Retinal pigment epithelial cell (primary cell): Measurements from ENCODE around the gene ENO2.

Source experiments
- DNase-seq: peaks from one replicate; pipeline ENCODE4 v3.0.0-alpha.2; 2010; ENCODE audit warnings: low read depth
- H3K4me3 ChIP-seq: 2 replicates; pipeline ENCODE4 v1.5.1; 2011; ENCODE audit warnings: mild to moderate bottlenecking, low read length, control low read depth, moderate library complexity
- TF ChIP-seq, protein P1 (sequence below): conservative IDR thresholded peaks from 2 replicates; pipeline ENCODE4 v1.5.1; 2011; ENCODE audit warnings: low read depth, low read length, control low read depth, inconsistent platforms

ENO2 gene

DNA sequence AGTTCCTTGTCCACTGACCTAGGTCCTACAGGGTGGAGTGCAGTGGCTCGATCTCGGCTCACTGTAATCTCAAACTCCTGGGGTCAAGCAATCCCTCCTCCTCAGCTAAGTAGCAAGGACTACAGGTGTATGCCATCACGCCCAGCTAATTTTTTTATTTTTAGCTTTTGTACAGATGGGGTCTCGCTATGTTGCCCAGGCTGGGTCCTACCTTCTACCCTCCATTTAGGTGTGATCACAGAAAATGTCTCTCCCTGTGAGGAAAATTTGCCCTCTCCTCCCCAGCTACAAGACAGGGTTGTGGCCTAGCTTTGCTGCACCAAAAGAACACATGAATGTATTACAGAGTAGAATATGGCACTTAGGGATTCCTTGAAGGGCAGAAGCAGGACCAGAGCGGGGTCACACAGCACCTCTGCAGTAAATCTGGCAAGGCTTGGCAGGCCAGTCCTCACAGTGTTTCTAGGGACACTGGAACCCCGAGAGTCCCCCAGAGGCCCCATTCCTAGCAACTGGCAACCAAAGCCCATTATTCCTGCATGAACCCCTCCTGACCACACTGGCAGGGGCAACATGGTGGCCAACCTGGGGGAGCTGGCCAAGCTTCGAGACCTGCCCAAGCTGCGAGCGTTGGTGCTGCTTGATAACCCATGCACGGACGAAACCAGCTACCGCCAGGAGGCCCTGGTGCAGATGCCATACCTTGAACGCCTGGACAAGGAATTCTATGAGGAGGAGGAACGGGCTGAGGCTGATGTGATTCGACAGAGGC, 2.0 kb upstream of the ENO2 start:
- no peak overlapping the region for H3K4me3 ChIP-seq
- TF ChIP-seq, protein P1, sequence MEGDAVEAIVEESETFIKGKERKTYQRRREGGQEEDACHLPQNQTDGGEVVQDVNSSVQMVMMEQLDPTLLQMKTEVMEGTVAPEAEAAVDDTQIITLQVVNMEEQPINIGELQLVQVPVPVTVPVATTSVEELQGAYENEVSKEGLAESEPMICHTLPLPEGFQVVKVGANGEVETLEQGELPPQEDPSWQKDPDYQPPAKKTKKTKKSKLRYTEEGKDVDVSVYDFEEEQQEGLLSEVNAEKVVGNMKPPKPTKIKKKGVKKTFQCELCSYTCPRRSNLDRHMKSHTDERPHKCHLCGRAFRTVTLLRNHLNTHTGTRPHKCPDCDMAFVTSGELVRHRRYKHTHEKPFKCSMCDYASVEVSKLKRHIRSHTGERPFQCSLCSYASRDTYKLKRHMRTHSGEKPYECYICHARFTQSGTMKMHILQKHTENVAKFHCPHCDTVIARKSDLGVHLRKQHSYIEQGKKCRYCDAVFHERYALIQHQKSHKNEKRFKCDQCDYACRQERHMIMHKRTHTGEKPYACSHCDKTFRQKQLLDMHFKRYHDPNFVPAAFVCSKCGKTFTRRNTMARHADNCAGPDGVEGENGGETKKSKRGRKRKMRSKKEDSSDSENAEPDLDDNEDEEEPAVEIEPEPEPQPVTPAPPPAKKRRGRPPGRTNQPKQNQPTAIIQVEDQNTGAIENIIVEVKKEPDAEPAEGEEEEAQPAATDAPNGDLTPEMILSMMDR = no peak
- no peak for DNase-seq

DNA sequence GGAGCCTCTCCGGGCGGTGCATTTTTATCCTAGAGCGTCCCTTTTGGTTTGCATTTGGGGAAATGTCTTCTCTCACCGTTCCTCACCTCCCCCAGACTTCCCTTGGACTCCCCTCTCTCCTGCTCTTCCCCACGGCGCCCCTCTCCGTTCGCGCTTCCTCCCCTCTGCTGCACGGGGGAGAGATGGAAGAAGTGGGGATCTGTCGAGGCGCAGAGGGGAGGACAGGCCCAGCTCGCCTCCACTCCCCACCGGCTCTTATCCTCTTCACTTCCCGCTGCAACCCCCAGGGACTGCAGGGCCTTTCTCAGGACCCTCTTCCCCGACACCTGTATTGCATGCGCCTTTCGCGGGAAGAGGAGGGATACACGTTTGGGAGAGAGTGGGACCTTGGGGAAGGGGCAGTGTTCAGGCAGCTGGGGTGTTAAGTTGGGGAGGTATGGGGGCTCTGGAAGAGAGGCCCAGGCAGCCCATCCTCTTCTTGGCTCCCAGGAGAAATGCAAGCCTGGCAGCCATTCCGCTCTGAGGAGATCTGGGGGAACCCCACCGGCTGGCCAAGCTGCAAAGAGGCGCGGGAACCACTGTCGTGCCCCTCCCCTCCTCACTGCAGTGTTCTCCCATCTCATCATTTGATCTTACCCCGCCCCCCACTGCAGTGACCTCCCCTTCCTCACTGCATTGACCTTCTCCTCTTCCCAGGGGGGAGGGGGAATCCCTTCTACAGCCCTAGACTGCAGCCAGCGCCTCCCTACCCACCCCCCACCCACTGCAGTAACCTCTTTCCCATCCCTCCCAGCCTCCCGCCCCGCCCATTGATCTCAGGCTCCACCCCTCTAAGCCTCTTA, 788 bp downstream of the ENO2 start:
- peak overlapping the region; percentile 82 for H3K4me3 ChIP-seq
- TF ChIP-seq, protein P1 = no peak
- DNase-seq = no peak

DNA sequence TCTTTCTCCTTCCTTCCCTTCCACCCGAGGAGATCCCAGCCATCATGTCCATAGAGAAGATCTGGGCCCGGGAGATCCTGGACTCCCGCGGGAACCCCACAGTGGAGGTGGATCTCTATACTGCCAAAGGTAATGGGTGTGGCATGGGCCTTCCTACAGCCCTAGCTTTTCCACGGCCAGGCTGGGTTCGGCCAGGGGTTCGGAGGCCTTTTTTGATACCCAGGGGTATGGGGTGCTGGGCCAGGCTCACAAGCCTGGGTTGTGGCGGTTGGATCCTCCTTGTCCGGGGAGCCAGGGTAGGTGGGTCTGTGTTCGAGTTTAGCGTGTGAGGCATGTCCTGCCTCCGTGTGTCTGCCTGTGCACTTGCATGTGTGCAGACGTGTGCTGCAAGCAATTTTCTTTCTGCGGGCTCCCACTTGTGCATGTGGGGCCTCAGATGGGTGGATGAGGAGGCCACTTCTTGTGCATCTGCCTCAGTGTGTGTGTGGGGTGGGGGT, 1.5 kb downstream of the ENO2 start:
- DNase-seq = no peak
- TF ChIP-seq, protein P1 = no peak
- H3K4me3 ChIP-seq = peak overlapping the region; percentile 82

DNA sequence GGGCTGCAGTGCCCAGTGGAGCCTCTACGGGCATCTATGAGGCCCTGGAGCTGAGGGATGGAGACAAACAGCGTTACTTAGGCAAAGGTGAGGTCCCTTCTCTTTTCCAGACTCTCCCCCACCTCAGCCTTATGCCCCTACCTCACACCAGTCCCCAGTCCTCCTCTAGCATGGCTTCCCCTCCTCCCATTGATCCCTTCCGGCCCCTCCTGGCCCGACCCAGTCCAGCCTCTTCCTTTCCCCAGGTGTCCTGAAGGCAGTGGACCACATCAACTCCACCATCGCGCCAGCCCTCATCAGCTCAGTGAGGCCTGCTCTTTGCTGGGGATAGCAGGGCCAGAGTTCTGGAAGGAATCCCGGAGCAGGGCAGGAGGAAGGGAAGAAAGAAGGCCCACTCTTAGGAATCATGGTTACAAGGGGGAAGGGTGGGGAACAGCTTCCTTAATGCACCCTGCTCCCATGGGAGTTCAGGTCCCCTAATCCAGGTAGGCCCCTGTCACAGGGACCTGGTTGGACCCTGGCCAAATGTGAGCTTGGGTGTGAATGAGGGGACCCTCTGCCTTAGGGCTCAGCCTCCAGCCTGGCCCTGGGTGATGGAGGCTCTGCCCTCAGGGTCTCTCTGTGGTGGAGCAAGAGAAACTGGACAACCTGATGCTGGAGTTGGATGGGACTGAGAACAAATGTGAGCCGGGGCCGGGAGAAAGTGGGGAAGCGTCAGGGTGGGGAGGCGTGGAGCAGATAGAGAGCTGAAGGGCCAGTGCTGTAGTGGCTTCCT, 2.2 kb downstream of the ENO2 start:
- peak overlapping the region; percentile 82 for H3K4me3 ChIP-seq
- TF ChIP-seq, protein P1 = no peak

DNA sequence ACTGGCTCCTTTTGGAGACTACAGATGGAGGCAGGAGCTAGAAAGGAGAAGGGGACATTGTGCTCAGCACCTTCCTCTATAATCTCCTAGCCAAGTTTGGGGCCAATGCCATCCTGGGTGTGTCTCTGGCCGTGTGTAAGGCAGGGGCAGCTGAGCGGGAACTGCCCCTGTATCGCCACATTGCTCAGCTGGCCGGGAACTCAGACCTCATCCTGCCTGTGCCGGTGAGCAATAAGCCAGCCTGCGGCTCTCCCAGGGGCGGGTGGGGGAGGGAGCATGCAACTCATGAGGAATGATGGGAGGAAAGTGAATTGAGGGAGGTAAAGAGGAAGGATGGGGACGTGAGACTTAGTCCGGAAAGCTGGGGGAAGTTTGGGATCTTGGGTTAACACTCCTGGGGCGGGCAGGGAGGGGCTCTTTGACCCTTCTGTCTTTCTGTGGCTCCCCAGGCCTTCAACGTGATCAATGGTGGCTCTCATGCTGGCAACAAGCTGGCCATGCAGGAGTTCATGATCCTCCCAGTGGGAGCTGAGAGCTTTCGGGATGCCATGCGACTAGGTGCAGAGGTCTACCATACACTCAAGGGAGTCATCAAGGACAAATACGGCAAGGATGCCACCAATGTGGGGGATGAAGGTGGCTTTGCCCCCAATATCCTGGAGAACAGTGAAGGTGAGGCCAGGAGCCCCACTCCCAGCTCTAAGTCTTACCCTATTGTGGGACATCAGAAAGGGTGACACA, 3.3 kb downstream of the ENO2 start:
- TF ChIP-seq, protein P1 = no peak
- no peak for DNase-seq
- H3K4me3 ChIP-seq = no peak overlapping the region

More for the DNA sequence above, 2.2 kb downstream of the ENO2 start:
- DNase-seq = no peak

DNA sequence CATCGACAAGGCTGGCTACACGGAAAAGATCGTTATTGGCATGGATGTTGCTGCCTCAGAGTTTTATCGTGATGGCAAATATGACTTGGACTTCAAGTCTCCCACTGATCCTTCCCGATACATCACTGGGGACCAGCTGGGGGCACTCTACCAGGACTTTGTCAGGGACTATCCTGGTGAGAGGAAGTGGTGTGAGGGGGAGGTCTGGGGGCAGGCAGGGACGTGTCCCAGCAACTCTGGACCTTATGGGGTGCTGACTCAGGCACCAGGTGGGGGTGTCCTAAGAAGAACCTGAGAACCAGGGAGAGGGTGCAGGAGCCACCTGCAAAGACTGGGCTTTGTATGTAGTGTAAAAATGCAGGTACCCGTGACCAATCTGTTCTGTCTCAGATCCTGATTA, 5.2 kb downstream of the ENO2 start:
- TF ChIP-seq, protein P1 = no peak
- no peak overlapping the region for H3K4me3 ChIP-seq
- DNase-seq = no peak
